Brain microvascular endothelial cell (primary cell): ENCODE measurements around the gene ZBTB16.

Source experiments
- DNase-seq: peaks from one replicate; pipeline ENCODE4 v3.0.0-alpha.2; 2020
- H3K27ac ChIP-seq: fragments of 250-450 bp; sonication (Bioruptor Pico); 2 replicates; pipeline ENCODE4 v1.5.1; 2020; ENCODE audit warnings: mild to moderate bottlenecking, moderate library complexity
- H3K27me3 ChIP-seq: fragments of 250-450 bp; sonication (Bioruptor Pico); replicated peaks from 2 replicates; pipeline ENCODE4 v1.5.1; 2020; ENCODE audit warnings: mild to moderate bottlenecking
- H3K36me3 ChIP-seq: fragments of 250-450 bp; sonication (Bioruptor Pico); replicated peaks from 2 replicates; pipeline ENCODE4 v1.5.1; 2020; ENCODE audit warnings: mild to moderate bottlenecking
- H3K4me3 ChIP-seq: 2 replicates; pipeline ENCODE4 v1.5.1; 2011; ENCODE audit warnings: low read depth, mild to moderate bottlenecking, control low read depth, low read length, moderate library complexity
- in situ Hi-C: cut with HindIII; loops from 2 replicates; pipeline ENCODE4 v1.10.0; 2017; ENCODE audit warnings: low sequenced_read_pairs, low pct_ligation_motif_present
- TF ChIP-seq, protein P1 (sequence below): IDR thresholded peaks from 2 replicates; pipeline ENCODE4 v1.5.1; 2011; ENCODE audit warnings: low read depth, mild to moderate bottlenecking, moderate library complexity, low read length, control low read depth, inconsistent platforms; ENCODE audit errors: missing control alignments

The ZBTB16 gene

DNA sequence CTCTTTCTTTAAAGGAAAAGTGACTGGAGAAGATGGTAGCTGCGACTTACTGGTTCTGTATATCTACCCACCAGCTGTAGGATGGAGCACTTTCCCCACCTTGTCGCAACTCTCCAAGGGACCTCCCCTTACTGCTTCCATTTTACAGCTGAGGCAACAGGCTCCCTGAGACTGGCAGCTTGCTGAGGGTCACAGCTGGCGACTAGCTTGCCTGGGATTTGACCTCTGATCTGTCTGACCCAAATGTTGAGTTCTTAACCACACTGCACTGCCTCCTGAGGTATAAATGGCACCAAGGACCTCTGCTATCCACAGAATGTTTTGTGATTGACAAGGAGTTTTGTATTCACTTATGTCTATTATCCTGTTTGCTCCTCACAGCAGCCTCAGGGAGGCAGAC lies 121.7 kb downstream of the ZBTB16 start:
- H3K36me3 ChIP-seq, result no peaks in the 10 kb centered on the region
- peaks cover 26% of the 10 kb centered on the region for H3K27me3 ChIP-seq
- H3K4me3 ChIP-seq, result no peak overlapping the region
- in situ Hi-C loops, result no loop called here
- no peak overlapping the region for H3K27ac ChIP-seq
- TF ChIP-seq, protein P1, sequence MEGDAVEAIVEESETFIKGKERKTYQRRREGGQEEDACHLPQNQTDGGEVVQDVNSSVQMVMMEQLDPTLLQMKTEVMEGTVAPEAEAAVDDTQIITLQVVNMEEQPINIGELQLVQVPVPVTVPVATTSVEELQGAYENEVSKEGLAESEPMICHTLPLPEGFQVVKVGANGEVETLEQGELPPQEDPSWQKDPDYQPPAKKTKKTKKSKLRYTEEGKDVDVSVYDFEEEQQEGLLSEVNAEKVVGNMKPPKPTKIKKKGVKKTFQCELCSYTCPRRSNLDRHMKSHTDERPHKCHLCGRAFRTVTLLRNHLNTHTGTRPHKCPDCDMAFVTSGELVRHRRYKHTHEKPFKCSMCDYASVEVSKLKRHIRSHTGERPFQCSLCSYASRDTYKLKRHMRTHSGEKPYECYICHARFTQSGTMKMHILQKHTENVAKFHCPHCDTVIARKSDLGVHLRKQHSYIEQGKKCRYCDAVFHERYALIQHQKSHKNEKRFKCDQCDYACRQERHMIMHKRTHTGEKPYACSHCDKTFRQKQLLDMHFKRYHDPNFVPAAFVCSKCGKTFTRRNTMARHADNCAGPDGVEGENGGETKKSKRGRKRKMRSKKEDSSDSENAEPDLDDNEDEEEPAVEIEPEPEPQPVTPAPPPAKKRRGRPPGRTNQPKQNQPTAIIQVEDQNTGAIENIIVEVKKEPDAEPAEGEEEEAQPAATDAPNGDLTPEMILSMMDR, result no peak
- no peak for DNase-seq

GRCh38 chr11:114181752-114182151 lies 122.2 kb downstream of the ZBTB16 start:
- Histone ChIP-seq H3K27ac (no peak overlapping the region), H3K27me3 (peaks cover 21% of the 10 kb centered on the region), H3K4me3 (no peak overlapping the region), H3K36me3 (no peaks in the 10 kb centered on the region)
- TF ChIP-seq, protein P1, result no peak
- in situ Hi-C loops, result no loop called here
- no peak for DNase-seq

- TF ChIP-seq, protein P1, result no peak
- Histone ChIP-seq H3K27ac (no peak overlapping the region), H3K27me3 (peaks cover 17% of the 10 kb centered on the region), H3K36me3 (no peaks in the 10 kb centered on the region), H3K4me3 (no peak overlapping the region)
- in situ Hi-C loops, result no loop called here
- no peak for DNase-seq
Observed at GRCh38 chr11:114182471-114183043, 123.0 kb downstream of the ZBTB16 start.

DNA sequence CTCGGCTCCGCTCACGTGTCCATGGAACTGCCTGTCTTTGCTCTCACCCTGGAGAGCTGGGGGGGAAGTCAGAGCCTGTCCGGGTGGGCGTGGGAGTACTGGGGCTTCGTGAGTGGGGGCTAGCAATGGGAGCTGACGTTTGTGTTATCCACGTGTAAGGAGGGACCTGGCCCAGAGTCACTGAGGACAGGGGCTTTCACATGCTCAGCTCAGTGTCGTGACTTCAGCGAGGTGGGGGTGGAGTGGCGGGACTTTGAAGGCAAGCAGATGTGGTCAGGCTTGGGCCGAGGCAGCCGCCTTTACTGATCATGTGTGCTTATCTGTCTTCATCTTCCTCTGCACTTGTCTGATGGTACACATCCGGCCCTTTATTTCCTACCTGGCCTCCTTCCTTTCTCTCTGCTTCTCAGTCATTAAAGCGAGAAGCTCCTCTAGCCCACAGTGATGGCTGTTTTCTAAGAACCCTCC lies 123.6 kb downstream of the ZBTB16 start:
- Histone ChIP-seq H3K4me3 (no peak overlapping the region), H3K27me3 (peaks cover 17% of the 10 kb centered on the region), H3K27ac (no peak overlapping the region), H3K36me3 (no peaks in the 10 kb centered on the region)
- in situ Hi-C loops, result no loop called here
- DNase-seq, result no peak
- TF ChIP-seq, protein P1, result no peak

DNA sequence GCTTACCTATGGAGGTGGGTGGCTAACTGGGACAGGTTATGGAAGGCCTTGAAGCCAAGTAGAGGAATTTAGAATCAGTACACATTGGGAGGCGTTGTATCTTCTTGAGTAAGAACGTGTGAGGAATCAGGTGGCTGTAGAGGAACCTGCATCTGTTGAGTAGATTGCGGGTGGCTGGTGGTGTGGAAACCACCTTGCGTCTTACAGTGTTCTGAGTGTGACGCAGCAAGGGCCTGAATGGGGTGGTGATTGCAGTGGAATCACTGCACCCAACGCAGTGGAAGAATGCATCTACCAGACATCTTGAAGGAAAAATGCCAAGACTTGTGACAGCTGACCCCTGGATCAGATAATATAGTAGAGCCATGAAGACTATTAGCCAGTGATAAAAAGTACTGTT lies 125.9 kb downstream of the ZBTB16 start:
- H3K36me3 ChIP-seq, result no peaks in the 10 kb centered on the region
- H3K4me3 ChIP-seq, result no peak overlapping the region
- H3K27ac ChIP-seq, result no peak overlapping the region
- peaks cover 7% of the 10 kb centered on the region for H3K27me3 ChIP-seq
- in situ Hi-C loops, result no loop called here
- no peak for DNase-seq
- TF ChIP-seq, protein P1, result no peak

GRCh38 chr11:114187173-114187572 lies 127.7 kb downstream of the ZBTB16 start:
- H3K27me3 ChIP-seq, result peaks cover 4% of the 10 kb centered on the region
- H3K27ac ChIP-seq, result no peak overlapping the region
- no peaks in the 10 kb centered on the region for H3K36me3 ChIP-seq
- H3K4me3 ChIP-seq, result no peak overlapping the region
- in situ Hi-C loops, result no loop called here
- DNase-seq, result no peak
- TF ChIP-seq, protein P1, result no peak
